ENCODE data around the gene CHD5. TPM values are rescaled to one million over a fixed set of nuclear protein-coding genes. Genes with fewer than 3 reads are reported as not detected.

CHD5 gene
- total RNA-seq, 4 donors from 2014 or later, result 0.30 TPM; not detected in 3

GRCh38 chr1:6166221-6166620, 13.9 kb downstream of the CHD5 start:
- Histone ChIP-seq H3K4me3 (no peak overlapping the region), H3K36me3 (no peaks in the 10 kb centered on the region), H3K4me1 (no peaks in the 10 kb centered on the region), H3K9me3 (no peaks in the 10 kb centered on the region), H3K27ac (no peak overlapping the region), H3K27me3 (peaks cover 0 to 45% of the 10 kb centered on the region in 2 donors)
- no peak for DNase-seq (ENCODE audit: low spot score in 2 of 2)
- 58 to 59% methylated on average over 9 to 10 of the region's 10 CpGs for WGBS, 2 donors
- TF ChIP-seq POLR2A (IDR thresholded peaks at IDR 0.05), result no peak
- TF ChIP-seq EP300 (IDR thresholded peaks at IDR 0.05), result no peak
- no peak for TF ChIP-seq CTCF (IDR thresholded peaks at IDR 0.05)

DNA sequence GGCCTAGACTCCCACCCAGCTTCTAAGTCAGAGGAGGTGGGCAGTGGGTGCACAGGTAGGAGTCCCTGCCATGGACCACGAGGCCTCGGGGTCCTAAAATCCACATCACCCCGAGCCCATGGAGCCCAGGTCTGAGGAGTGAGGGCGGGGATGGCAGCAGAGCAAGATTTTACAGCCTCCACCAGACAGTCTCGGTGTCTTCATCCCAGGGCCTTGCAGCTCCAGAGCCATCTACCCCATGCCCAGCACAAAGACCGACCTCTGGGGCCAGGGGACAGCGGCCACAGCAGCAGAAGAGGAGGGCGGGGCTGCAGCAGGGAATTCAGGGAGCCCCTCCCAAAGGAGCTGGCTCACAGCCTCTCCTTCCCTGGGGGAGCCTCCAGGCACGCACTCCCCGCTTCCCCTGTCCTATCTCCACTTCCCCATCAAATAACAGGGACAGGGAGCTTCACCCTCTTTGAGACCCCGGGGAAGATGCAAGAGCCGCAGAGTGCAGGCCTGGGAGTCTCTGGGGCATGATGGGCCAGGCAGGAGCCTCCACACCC, 14.6 kb downstream of the CHD5 start:
- no peak for TF ChIP-seq CTCF (IDR thresholded peaks at IDR 0.05)
- TF ChIP-seq EP300 (IDR thresholded peaks at IDR 0.05), result no peak
- no peak for TF ChIP-seq POLR2A (IDR thresholded peaks at IDR 0.05)
- 62 to 68% methylated on average over 8 to 11 of the region's 12 CpGs for WGBS, 2 donors
- no peaks in the 10 kb centered on the region for H3K4me1 ChIP-seq
- H3K4me3 ChIP-seq, result no peak overlapping the region
- H3K36me3 ChIP-seq, result no peaks in the 10 kb centered on the region
- H3K9me3 ChIP-seq, result no peaks in the 10 kb centered on the region
- no peak for DNase-seq (ENCODE audit: low spot score in 2 of 2)
- peaks cover 0 to 44% of the 10 kb centered on the region in 2 donors for H3K27me3 ChIP-seq
- no peak overlapping the region for H3K27ac ChIP-seq

DNA sequence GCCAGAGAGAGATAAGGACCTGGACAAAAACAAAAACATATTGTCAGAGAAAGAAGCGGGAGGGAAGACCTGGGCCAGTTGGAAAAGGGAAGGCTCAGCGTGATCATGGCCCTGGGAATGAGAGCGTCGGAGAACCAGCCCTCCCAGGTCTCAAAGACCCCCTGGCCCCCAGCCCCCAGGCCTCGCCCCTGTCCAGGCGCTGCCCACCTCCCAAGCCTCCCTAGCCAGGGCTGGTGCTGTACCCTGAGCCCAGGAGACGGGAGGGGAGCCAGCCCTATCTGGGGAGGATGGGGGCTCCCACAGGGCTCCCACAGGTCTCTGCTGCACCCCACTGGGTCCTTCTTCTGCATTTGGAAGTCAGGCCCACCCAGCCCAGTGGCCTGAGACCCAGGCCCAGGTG, 15.1 kb downstream of the CHD5 start:
- no peak for DNase-seq (ENCODE audit: low spot score in 2 of 2)
- Histone ChIP-seq H3K9me3 (no peaks in the 10 kb centered on the region), H3K27ac (no peak overlapping the region), H3K4me3 (no peak overlapping the region), H3K27me3 (peaks cover 0 to 42% of the 10 kb centered on the region in 2 donors), H3K4me1 (no peaks in the 10 kb centered on the region), H3K36me3 (no peaks in the 10 kb centered on the region)
- TF ChIP-seq CTCF (IDR thresholded peaks at IDR 0.05), result no peak
- TF ChIP-seq POLR2A (IDR thresholded peaks at IDR 0.05), result no peak
- TF ChIP-seq EP300 (IDR thresholded peaks at IDR 0.05), result no peak
- 57 to 68% methylated on average over 2 to 7 of the region's 7 CpGs for WGBS, 2 donors

- H3K4me3 ChIP-seq, result no peak overlapping the region
- H3K36me3 ChIP-seq, result no peaks in the 10 kb centered on the region
- WGBS, 2 donors, result 59 to 71% methylated on average over 19 of the region's 19 CpGs
- no peak overlapping the region for H3K27ac ChIP-seq
- no peak for DNase-seq (ENCODE audit: low spot score in 2 of 2)
- no peak for TF ChIP-seq POLR2A (IDR thresholded peaks at IDR 0.05)
- no peak for TF ChIP-seq EP300 (IDR thresholded peaks at IDR 0.05)
- no peak for TF ChIP-seq CTCF (IDR thresholded peaks at IDR 0.05)
- no peaks in the 10 kb centered on the region for H3K9me3 ChIP-seq
- H3K4me1 ChIP-seq, result no peaks in the 10 kb centered on the region
- H3K27me3 ChIP-seq, result peaks cover 0 to 39% of the 10 kb centered on the region in 2 donors
These were observed 16.0 kb downstream of the CHD5 start for GRCh38 chr1:6163973-6164617.

- WGBS, 2 donors, result 81 to 83% methylated on average over 15 of the region's 15 CpGs
These were observed 16.7 kb downstream of the CHD5 start for GRCh38 chr1:6163191-6163972.

More at GRCh38 chr1:6163191-6163972, 16.7 kb downstream of the CHD5 start:
- H3K4me3 ChIP-seq, result no peak overlapping the region
- H3K4me1 ChIP-seq, result no peaks in the 10 kb centered on the region
- TF ChIP-seq POLR2A (IDR thresholded peaks at IDR 0.05) (no peak), EP300 (IDR thresholded peaks at IDR 0.05) (no peak), CTCF (IDR thresholded peaks at IDR 0.05) (no peak)
- H3K27ac ChIP-seq, result no peak overlapping the region
- DNase-seq (ENCODE audit: low spot score in 2 of 2), result no peak
- H3K36me3 ChIP-seq, result no peaks in the 10 kb centered on the region
- H3K9me3 ChIP-seq, result no peaks in the 10 kb centered on the region
- H3K27me3 ChIP-seq, result peaks cover 0 to 39% of the 10 kb centered on the region in 2 donors

All from tibial nerve (tissue), 4 donors.